DMS53 treated with DMSO at 0.1 percent for 48 hours (cell line): Measurements from ENCODE around the gene ECSCR.

ENCODE experiments used
- DNase-seq: peaks from one replicate; lab custom pipeline; 2025; ENCODE audit not compliant: unreplicated experiment; lab: John Stamatoyannopoulos, UW

Gene ECSCR

DNA sequence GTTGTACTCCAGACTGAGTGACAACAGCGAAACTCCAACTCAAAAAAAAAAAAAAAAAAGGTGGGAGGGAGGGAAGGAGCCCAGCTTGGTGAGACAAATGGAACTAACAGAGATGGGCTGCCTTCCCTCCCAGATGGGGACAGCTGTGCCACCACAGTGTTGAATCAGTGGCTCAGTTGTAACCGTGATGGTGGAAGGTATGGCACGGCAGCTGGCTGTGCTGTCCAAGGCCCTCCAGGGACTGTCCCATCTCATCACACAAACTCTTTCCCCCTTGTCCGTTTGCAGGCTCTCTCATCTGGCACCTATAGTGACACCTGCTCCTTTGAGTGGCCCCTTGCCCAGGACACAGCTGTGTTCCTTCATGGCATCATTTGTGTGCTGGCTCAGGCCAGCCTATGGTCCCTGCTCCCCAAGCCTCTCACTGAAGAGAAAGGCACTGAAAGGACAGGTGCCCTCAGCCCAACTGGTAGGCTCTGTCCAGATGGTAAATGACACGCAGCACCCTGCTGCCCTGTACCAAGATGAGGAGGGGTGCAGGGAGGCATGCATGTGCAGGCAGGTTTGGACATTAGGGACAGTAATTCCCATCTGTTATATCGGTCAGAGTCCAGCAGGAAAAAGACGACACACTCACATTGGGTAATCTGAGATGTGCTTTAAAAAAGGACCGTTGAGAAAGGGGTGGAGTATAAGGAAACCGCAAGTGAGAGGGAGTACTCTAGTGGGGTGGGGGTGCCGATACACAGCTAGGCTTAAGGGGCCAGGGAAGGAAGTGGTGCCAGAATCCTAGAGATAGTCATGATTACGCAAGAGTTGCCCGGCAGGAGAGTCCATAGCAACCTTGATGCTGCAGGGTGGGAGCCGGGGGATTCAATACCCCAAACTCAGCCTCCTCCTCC, 12.6 kb upstream of the ECSCR start:
- DNase-seq = no peak

DNA sequence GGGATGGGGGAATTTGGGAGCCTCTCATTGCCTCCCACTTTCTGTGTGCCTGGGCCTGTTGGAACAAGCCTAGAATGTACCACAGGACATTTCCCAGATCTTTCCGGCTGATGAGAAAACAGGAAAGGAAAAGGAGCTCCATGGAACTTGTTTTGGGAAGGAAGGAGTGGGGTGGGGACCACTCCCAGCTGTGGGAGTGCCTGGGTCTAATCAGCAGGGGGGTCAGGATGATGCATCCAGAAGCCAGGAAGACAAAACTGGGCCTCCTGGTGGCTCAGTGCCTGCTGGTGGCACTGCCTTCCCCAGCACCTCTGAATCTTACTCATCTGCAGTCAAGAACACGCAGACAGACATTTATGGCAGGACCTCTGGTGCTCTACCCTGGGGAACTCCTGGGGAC, 11.0 kb upstream of the ECSCR start:
- DNase-seq = no peak

DNA sequence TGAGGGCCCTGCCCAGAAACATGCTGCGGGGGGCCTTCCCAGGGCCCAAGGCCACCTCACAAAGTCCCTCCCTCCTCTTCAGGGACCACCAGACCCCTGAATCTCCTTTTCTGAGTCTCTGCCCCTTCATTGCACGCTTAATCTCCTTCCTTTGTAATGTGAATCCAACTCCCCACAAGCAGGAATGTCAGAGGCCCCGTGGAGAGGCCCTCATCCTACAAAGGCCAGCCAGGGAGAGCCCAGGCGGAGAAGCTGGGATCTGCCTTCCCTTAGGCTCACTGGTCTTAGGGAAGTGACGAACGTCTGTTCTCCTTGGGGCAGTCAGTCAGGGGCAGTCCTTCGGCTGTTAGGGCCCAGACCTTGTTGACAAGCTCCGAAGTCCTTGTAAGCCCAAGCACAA, 10.6 kb upstream of the ECSCR start:
- DNase-seq = no peak

DNA sequence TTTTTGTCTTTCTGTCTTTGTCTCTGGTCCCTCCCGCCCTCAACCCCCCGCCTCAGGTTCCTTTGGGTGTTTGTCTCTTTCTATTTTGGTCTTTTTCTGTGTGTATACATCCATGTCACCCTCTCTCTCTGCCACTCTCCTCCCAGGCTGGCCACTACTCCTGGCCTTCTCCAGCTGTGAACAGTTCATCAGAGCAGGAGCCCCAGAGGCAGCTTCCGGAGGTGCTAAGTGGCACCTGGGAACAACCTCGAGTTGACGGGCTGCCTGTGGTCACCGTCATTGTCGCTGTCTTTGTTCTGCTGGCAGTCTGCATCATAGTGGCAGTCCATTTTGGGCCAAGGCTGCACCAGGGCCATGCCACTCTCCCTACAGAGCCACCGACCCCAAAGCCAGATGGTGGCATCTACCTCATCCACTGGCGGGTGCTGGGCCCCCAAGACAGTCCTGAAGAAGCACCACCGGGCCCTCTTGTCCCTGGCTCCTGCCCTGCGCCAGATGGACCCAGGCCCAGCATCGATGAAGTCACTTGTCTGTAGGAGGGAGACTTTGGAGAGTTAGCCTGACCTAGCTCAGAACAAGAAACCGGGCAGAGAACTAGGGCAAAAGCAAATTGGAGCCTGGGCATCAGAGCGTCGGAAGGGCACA, 10.0 kb upstream of the ECSCR start:
- DNase-seq = no peak

DNA sequence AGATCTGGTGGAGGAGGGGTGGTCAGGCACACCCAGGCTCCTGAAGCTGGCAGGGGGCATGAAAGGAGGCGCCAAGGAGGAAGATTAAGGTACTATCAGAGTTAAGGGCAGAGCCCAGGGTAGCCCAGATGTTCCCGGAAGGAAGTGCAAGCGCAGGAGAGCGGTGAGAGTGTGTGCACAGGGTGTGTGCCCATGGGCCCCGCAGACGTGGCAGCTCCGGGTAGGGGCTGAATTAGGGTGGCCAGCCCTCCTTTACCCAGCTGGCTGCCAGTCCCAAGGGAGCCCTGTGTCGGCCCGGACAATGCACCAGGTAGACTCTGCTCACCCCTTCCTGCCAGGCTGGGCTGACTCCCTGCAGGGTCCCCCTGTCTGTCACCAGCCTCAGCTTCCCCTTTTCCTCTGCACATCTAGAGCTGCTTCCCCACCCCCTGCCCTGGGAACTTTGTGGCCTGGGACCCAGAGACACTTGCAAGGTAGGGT, 8.3 kb upstream of the ECSCR start, which contains the start of gene SMIM33:
Gene SMIM33, plus strand, starts transcription at position 184 of the 480 bp plus-strand sequence. Its CDS starts 118 bp downstream, at position 302.
- DNase-seq = no peak

DNA sequence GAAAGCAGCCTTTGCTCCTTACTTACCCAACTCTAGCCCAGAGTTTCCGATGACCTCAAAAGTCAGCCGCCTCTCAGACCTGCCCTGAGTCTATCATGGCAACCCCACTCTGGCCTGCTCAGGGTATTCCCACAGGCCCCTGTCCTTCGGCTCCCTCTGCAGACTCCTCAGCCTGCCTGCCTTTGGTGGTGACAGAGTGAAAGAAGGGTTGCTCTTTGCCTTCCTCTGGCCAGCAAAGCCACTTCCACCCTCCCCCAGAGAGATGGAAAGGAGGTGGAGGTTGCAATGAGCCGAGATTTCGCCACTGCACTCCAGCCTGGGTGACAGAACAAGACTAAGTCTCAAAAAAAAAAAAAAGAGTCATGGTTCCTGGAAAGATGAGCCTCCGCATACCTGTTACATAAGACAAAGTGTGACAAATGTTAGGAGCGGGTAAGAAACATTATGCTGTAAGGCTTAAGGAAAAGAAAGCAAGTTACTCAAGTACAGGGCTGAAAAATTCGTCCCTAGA, 5.9 kb upstream of the ECSCR start:
- DNase-seq = no peak

DNA sequence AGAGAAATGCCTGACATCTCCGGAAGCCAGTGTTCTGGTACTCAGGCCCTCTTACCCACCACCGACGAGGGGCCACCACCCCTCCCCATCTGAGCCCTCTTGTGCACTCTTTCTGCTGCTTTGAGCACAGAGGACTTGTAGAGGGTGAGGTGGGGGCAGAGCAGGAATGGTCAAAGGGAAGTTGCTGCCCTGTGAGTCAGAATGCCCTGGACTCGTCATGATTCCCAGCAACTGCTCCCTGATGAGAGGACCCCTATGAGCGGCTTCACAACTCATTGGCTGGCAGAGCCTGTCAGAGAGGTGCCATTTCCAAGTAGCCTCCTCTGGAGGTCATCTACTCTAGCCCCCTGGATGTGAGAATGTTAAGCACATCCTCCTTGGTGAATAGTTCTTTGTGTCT, 845 bp downstream of the ECSCR start:
- DNase-seq = no peak

DNA sequence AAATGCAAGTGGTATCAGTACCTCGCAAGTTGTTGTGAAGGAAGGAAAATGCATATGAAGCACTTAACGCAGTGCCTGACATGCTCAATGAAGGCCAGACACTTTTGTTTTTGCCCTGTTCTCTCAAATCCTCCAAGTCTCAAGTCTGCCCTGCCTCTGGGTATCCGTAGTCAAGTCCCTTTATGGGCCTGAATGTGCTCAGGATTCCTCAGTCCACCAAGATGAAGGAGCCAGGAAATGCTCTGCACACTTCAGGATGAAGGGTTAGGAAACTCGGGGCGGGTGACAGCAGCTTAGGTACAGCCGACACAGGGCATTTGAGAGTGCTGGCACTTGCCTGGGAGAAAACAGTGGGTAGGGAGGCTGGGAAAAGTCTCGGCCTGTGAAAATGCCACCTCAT, 1.4 kb downstream of the ECSCR start:
- DNase-seq = no peak

DNA sequence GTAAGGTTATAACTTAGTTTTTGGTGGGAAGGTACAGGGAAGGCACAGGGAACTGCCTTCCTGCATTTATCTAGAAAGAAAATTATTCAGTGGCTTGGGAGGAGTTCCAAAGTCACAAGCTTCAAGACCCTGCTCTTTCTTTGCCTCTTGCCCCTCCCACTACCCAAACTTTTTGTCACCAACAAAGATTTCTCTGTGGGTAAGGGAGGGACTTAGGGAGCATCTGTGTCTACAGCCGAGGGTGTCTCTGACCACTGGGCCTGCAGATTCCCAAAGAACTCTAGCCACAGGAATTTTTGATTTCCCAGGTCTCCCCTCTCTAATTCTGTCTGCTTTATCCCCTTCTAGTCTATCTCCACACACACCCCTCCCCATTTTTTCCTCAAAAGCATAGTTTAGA, 2.1 kb downstream of the ECSCR start:
- DNase-seq = no peak

DNA sequence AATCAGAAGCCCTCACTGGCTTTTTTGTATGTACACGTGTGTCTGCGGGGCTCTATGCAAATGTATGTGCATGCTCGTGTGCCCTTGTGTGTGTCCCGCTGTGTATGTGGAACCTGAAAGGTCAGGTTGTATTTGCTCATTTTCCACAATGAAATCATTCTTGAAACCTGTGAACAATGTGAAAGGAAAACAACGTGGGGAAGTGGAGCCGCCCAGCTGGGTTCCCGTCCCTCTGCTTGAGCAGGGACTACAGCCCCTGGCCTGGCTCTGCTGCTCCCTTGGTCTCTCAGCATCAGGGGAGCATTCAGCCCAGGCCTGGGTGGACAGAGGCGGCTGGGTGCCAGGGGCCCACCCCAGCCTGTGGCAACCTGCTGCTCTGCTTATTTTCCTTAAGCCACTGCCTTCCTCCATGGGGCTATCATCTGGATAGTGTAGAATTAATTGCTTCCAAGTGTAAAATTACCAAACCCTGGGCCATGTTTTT, 3.0 kb downstream of the ECSCR start:
- DNase-seq = no peak

DNA sequence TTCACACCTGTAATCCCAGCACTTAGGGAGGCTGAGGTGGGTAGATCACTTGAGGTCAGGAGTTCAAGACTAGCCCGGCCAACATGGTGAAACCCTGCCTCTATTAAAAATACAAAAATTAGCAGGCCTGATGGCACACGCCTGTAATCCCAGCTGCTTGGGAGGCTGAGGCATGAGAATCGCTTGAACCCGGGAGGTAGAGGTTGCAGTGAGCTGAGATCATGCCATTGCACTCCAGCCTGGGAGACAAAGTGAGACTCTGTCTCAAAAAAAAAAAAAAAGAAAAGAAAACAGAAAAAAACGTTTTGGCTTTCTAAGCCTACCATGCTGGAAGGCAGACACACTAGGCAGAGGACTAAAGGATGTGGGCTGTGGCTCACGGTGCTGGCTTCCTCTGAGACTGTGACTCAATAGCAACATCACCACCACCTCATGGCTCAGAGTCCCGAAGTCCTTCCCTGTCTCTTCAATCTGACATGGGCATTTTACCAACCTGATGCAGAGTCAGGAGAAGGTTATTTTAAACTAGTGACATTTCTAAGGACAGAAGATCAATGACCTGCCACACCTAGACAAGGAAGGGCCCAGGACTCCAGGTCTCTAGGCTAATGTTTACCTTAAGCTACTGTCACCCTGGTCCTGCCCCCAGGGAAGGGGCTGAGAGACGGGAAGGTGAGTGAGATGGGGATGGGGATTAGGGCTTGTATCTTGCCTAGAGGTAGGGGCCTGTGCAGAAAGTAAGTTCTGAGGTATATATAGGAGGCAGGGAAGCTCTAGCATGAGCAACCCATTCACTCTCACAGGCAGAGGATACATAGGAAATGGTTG, 3.7 kb downstream of the ECSCR start:
- no peak for DNase-seq

DNA sequence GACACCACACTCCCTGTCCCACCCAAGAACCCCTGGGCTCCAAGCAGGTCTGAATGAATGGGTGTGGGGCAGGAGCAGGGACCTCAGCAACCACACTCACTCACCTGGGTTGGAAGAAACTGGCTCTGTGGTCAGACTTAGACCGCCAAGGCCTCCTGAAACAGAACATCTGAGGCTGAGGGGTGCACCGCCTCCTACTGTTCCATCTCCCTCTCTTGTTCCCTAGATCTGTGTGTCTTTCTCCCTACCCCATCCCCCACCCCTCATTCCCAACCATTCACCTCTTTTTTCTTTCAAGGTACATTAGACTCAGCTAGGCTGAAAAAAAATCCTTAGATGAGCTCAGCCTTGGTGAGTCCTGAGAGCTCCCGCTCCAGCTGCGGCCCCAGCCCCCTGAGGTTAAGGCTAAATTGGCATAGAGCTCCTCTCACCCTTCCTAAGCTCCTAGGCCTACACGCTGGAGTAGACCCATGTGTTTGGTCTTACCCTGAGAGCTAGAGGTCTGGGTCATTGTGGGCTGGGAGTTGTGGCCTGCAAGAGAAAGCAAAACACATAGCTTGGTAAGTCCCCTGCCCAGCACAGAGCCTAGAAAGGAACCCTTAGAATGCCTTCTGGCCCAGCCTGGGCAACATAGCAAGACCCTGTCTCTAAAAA, 4.8 kb downstream of the ECSCR start:
- no peak for DNase-seq

DNA sequence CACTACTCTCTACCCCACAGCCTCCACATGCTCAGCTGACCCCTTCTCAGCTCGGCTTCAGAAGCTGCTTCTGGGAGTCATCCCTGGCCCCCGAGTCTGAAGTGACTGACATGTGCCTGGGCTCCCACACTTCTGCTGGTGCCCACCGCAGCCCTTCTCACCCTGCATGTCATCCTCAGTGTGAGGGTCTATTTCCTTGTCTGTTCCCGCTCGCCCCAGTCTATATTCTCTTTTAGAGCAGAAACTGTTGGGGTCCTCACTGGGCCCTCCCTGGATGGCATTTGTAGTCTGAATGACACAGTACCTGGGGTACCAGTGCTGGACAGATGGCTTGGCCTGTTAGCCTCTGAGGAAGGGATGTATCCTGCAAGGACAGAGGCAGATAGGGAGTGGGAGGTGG, 5.3 kb downstream of the ECSCR start:
- no peak for DNase-seq

DNA sequence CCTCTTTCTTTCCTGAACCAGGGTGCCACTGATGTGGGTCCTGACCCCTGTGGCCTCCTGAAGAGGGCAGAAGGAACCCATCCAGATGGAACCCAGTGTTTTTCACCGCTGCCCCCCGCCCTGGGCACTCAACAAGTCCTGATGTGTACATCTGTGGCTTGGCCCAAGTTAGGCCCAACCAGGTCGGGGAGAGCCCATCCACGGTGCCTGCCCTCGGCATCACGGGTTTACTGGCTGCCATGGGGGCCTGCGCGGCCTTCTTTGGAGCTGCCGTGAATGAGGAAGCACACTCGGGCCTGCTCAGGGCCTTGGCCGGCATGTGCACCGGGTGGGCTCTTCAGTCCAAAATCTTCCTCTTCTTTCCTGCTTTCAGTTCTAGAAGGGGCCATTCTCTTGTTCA, 5.8 kb downstream of the ECSCR start:
- no peak for DNase-seq

DNA sequence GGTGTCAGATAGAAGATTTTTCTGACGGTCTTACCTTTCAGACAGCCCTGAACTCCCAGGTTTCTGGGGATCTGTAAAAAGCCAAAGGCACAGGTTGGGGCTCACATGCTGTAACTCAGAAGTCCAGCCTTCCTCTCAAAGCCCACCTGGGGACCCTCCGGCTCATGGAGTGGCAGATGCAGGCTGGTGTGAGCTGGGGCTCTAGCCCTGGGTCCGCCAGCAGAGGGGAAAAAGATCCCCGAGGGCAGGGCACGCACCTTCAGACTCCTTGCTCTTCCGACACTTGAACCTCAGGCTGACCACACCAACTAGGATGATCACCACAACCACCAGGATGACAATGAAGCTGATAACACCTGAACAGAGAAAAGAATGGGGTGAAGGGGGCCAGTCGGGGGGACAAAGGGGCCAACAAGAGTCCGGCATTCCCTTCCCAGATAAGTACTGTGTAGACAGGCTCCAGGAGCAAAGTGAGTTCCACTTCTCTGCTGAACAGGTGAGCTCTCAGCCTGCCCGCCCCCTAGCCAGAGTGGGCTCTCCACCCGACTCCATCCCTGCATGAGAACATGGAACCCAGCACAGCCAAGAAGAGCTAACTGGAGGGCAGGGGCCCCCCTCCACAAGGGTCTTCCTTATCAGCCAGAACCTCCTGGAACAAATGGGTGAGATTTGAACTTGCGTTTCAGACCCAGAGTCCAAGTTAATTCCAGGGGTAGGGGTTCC, 7.8 kb downstream of the ECSCR start:
- DNase-seq = no peak

DNA sequence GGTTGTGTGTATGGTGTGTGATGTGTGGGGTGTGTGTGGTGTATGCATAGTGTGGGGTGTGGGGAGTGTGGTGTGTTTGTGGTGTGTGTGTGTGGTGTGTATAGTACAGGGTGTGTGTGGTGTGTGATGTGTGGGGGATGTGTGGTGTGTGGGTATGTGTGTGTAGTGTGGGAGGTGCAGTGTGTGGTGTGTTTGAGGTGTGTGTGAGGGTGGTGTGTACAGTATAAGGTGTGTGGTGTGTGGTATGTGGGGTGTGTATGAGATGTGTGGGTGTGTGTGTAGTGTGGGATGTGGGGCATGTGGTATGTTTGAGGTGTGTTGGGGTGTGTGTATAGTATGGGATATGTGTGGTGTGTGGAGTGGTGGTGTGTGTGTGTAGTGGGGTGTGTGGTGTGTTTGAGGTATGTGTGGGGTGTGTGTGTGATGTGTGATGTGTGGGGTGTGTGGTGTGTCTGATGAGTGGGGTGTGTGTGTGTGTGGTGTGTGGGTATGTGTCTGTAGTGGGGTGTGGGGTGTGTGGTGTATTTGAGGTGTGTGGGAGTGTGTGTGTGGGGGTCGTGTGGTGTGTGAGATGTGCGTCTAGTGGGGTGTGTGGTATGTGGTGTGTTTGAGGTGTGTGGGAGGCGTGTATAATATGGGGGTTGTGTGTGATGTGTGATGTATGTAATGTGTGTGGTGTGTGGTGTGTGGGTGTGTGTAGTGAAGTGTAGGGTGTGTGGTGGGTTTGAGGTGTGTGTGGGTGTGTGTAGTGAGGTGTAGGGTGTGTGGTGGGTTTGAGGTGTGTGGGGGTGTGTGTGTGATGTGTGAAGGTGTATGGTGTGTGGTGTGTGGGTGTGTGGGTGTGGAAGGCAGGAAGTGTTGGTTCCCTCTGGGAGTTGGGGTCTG, 8.6 kb downstream of the ECSCR start:
- no peak for DNase-seq

DNA sequence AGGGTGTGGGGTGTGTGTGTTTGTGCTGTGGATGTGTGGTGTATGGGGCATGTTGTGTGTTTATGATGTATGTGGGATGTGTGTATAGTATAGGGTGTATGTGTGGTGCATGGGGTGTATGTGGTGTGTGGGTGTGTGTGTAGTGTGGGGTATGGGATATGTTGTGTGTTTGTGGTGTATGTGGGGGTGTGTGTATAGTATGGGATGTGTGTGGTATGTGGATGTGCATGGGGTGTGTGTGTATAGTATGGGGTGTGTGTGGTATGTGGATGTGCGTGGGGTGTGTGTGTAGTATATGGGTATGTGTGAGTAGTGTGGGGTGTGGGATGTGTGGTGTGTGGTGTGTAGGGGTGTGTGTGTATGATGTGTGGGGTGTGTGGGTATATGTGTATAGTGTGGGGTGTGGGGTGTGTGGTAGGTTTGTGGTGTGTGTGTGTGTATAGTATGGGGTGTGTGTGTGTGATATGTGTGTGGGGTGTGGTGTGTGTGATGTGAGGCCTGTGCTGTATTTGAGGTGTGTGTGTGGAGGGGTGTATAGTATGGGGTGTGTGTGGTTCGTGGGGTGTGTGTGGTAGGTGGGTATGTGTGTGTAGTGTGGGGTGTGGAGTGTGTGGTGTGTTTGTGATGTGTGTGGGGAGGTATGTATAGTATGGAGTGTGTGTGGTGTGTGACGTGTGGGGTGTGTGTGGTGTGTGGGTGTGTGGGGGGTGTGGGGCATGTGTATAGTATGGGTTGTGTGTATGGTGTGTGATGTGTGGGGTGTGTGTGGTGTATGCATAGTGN, 10.5 kb downstream of the ECSCR start:
- no peak for DNase-seq

DNA sequence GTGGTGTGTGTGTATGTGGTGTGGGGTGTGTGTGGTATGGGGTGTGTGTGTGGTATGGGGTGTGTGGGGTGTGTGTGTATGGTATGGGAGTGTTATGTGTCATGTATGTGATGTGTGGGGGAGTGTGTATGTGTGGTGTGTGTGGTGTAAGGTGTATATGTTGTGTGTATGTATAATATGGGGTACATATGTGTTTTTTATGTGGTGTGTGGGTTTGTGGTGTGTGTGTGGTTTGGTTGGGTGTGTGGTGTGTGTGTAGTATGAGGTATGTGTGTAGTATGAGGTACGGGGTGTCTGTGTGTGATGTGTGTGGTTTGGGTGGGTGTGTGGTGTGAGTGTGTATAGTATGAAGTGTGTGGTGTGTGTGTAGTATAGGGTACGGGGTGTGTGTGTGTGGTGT, 11.4 kb downstream of the ECSCR start:
- no peak for DNase-seq
